Testis (tissue), 3 donors: ENCODE data around the gene LRRC30. TPM values are rescaled to one million over a fixed set of nuclear protein-coding genes. Genes with fewer than 3 reads are reported as not detected.
"Not testable (repeated sequence)": the region's sequence is repeated elsewhere in the genome, so short reads cannot be mapped to it uniquely, and the experiment has no call there.

Source experiments
- DNase-seq: peaks from one replicate; pipeline ENCODE4 v3.0.0-alpha.2; 2019
- H3K27ac ChIP-seq, 2 donors: fragments of 200-600 bp; sonication (generic); one replicate each; pipeline ENCODE4 v1.5.1; 2019
- H3K27me3 ChIP-seq: fragments of 200-600 bp; sonication (generic); one replicate; pipeline ENCODE4 v1.5.1; 2019
- H3K36me3 ChIP-seq: fragments of 200-600 bp; sonication (generic); one replicate; pipeline ENCODE4 v1.5.1; 2017; ENCODE audit warnings: low read depth; ENCODE audit errors: missing control alignments
- H3K4me1 ChIP-seq: fragments of 200-600 bp; sonication (generic); one replicate; pipeline ENCODE4 v1.5.1; 2019
- H3K4me3 ChIP-seq, 2 donors: fragments of 200-600 bp; sonication (generic); one replicate each; pipeline ENCODE4 v1.5.1; 2017 to 2019
- H3K9me3 ChIP-seq: fragments of 200-600 bp; sonication (generic); one replicate; pipeline ENCODE4 v1.5.1; 2017
- POLR2A ChIP-seq: fragments of 450-650 bp; IDR thresholded peaks from one replicate; pipeline ENCODE4 v1.6.1; 2017; ENCODE audit warnings: antibody characterized with exemption, mild to moderate bottlenecking, moderate library complexity
- WGBS, 2 donors: methylation state at CpG; one replicate each; pipeline ENCODE4 v1.1.5; 2018; 5-methylcytosine and 5-hydroxymethylcytosine counted together
- intact Hi-C: fragments of 100-400 bp; cut with DNase I; formaldehyde crosslinking; loops from one replicate; pipeline ENCODE4 v1.15.1; 2023; ENCODE audit warnings: low total_unique reads
- polyA plus RNA-seq: library from polyadenylated mRNA; stranded (reverse); fragments of 350-450 nt; fragmentation: Illumina TruSeq; extraction: RNeasy Lipid Tissue Mini Kit (QIAGEN cat#74804); gene quantifications from one replicate; pipeline ENCODE4 v1.2.3, GENCODE V29; 2014; ENCODE audit warnings: low read depth, low replicate concordance; ENCODE audit not compliant: insufficient read depth
- total RNA-seq, 2 donors: library from RNA; depleted of rRNA; stranded (reverse); fragments of >200 nt; gene quantifications; one replicate each; pipeline ENCODE4 v1.2.3, GENCODE V29; 2016
- TF ChIP-seq, protein P1 (sequence below), 3 experiments: fragments of 450-650 bp in 2 of 3; fragments of 200-600 bp in 1 of 3; sonication (generic) in 1 of 3; IDR thresholded peaks; one replicate each; pipeline ENCODE4 v1.5.1; 2016 to 2019; ENCODE audit warnings: antibody characterized with exemption in 3 of 3, mild to moderate bottlenecking in 2 of 3, moderate library complexity in 1 of 3

The LRRC30 gene
- total and polyA plus RNA-seq, 3 donors from 2014 or later: not detected

- 90 to 95% methylated on average over 4 of the region's 4 CpGs for WGBS, 2 donors
- TF ChIP-seq POLR2A: no peak
- TF ChIP-seq, protein P1, sequence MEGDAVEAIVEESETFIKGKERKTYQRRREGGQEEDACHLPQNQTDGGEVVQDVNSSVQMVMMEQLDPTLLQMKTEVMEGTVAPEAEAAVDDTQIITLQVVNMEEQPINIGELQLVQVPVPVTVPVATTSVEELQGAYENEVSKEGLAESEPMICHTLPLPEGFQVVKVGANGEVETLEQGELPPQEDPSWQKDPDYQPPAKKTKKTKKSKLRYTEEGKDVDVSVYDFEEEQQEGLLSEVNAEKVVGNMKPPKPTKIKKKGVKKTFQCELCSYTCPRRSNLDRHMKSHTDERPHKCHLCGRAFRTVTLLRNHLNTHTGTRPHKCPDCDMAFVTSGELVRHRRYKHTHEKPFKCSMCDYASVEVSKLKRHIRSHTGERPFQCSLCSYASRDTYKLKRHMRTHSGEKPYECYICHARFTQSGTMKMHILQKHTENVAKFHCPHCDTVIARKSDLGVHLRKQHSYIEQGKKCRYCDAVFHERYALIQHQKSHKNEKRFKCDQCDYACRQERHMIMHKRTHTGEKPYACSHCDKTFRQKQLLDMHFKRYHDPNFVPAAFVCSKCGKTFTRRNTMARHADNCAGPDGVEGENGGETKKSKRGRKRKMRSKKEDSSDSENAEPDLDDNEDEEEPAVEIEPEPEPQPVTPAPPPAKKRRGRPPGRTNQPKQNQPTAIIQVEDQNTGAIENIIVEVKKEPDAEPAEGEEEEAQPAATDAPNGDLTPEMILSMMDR (IDR thresholded peaks at IDR 0.05): no peak
- no peak for DNase-seq
- intact Hi-C loops: no loop called here
- Histone ChIP-seq H3K27me3 (no peaks in the 10 kb centered on the region), H3K4me3 (no peak overlapping the region), H3K4me1 (no peaks in the 10 kb centered on the region), H3K9me3 (no peaks in the 10 kb centered on the region), H3K27ac (no peak overlapping the region), H3K36me3 (no peaks in the 10 kb centered on the region)
Observed at GRCh38 chr18:7201096-7201495, 29.8 kb upstream of the LRRC30 start.

- 88 to 89% methylated on average over 9 of the region's 9 CpGs for WGBS, 2 donors
- H3K9me3 ChIP-seq: no peaks in the 10 kb centered on the region
- no peaks in the 10 kb centered on the region for H3K36me3 ChIP-seq
- intact Hi-C loops: no loop called here
- TF ChIP-seq POLR2A: no peak
- TF ChIP-seq, protein P1 (IDR thresholded peaks at IDR 0.05): no peak
- no peak overlapping the region for H3K27ac ChIP-seq
- H3K27me3 ChIP-seq: no peaks in the 10 kb centered on the region
- no peak for DNase-seq
- no peak overlapping the region for H3K4me3 ChIP-seq
- peaks cover 1% of the 10 kb centered on the region for H3K4me1 ChIP-seq
Observed at GRCh38 chr18:7202169-7202568, 28.7 kb upstream of the LRRC30 start.

- H3K4me1 ChIP-seq, DNase-seq, H3K27ac ChIP-seq, intact Hi-C loops, H3K4me3 ChIP-seq, H3K9me3 ChIP-seq, H3K27me3 ChIP-seq, H3K36me3 ChIP-seq: not testable (repeated sequence)
- WGBS, 2 donors: 69 to 78% methylated on average over 6 to 29 of the region's 29 CpGs
Observed at GRCh38 chr18:7203601-7204000, 27.3 kb upstream of the LRRC30 start.

GRCh38 chr18:7205346-7205745, 25.5 kb upstream of the LRRC30 start:
- Histone ChIP-seq H3K4me3 (no peak overlapping the region), H3K27ac (no peak overlapping the region), H3K9me3 (no peaks in the 10 kb centered on the region), H3K27me3 (no peaks in the 10 kb centered on the region), H3K4me1 (peaks cover 3% of the 10 kb centered on the region), H3K36me3 (no peaks in the 10 kb centered on the region)
- intact Hi-C loops: no loop called here
- DNase-seq: no peak
- TF ChIP-seq, protein P1 (IDR thresholded peaks at IDR 0.05): no peak
- TF ChIP-seq POLR2A: no peak

GRCh38 chr18:7206217-7206616, 24.7 kb upstream of the LRRC30 start:
- Histone ChIP-seq H3K27me3 (no peaks in the 10 kb centered on the region), H3K4me3 (no peak overlapping the region), H3K36me3 (no peaks in the 10 kb centered on the region), H3K27ac (no peak overlapping the region), H3K4me1 (peaks cover 3% of the 10 kb centered on the region), H3K9me3 (no peaks in the 10 kb centered on the region)
- WGBS, 2 donors: 78 to 85% methylated on average over 6 of the region's 6 CpGs
- intact Hi-C loops: no loop called here
- no peak for DNase-seq
- TF ChIP-seq, protein P1 (IDR thresholded peaks at IDR 0.05): no peak
- TF ChIP-seq POLR2A: no peak
